HepG2 (cell line): ENCODE results near the gene VASN. TPM values are rescaled to one million over a fixed set of nuclear protein-coding genes. Genes with fewer than 3 reads are reported as not detected.

Source experiments
- DPF2 ChIP-seq: sonication (generic); formaldehyde crosslinking; IDR thresholded peaks from 2 replicates; pipeline ENCODE4 v1.4.0; 2020; ENCODE audit warnings: mild to moderate bottlenecking, low read depth, missing genetic modification reagents, borderline replicate concordance
- E2F1 ChIP-seq: sonication (generic); formaldehyde crosslinking; IDR thresholded peaks from 2 replicates; pipeline ENCODE4 v1.5.0; 2020; ENCODE audit warnings: missing genetic modification reagents
- FOXO1 ChIP-seq: sonication (generic); formaldehyde crosslinking; IDR thresholded peaks from 2 replicates; pipeline ENCODE4 v1.4.0; 2020; ENCODE audit warnings: missing genetic modification reagents
- HDAC1 ChIP-seq: sonication (generic); formaldehyde crosslinking; IDR thresholded peaks from 2 replicates; pipeline ENCODE4 v1.5.1; 2020; ENCODE audit warnings: mild to moderate bottlenecking, missing genetic modification reagents
- MAX ChIP-seq: IDR thresholded peaks from 2 replicates; pipeline ENCODE4 v1.6.1; 2012; ENCODE audit warnings: inconsistent platforms
- MBNL3 ChIP-seq: fragments of 250-450 bp; sonication (Bioruptor Pico); conservative IDR thresholded peaks from 2 replicates; pipeline ENCODE4 v1.8.0; 2022; ENCODE audit warnings: mild to moderate bottlenecking, inconsistent platforms
- MIER3 ChIP-seq: IDR thresholded peaks from 2 replicates; pipeline ENCODE4 v1.6.1; 2016; ENCODE audit warnings: missing compliant biosample characterization, borderline replicate concordance
- MLXIP ChIP-seq: sonication (generic); formaldehyde crosslinking; IDR thresholded peaks from 2 replicates; pipeline ENCODE4 v1.9.0; 2021; ENCODE audit warnings: missing genetic modification reagents, borderline replicate concordance
- MTERF4 ChIP-seq: sonication (generic); formaldehyde crosslinking; IDR thresholded peaks from 2 replicates; pipeline ENCODE4 v1.8.0; 2023; ENCODE audit warnings: mild to moderate bottlenecking, missing genetic modification reagents
- MXD3 ChIP-seq: IDR thresholded peaks from 2 replicates; pipeline ENCODE4 v1.6.1; 2016; ENCODE audit warnings: mild to moderate bottlenecking, missing biosample characterization, missing genetic modification reagents
- NBN ChIP-seq: fragments of 450-650 bp; conservative IDR thresholded peaks from 2 replicates; pipeline ENCODE4 v1.6.1; 2017
- NCOA5 ChIP-seq: sonication (generic); formaldehyde crosslinking; IDR thresholded peaks from 2 replicates; pipeline ENCODE4 v1.4.0; 2020; ENCODE audit warnings: missing genetic modification reagents
- POLR2AphosphoS5 ChIP-seq: IDR thresholded peaks from 2 replicates; pipeline ENCODE4 v1.6.1; 2012; ENCODE audit warnings: low read depth, low read length
- RFXANK ChIP-seq: IDR thresholded peaks from 2 replicates; pipeline ENCODE4 v1.6.1; 2016
- SYNCRIP ChIP-seq: fragments of 200-400 bp; formaldehyde crosslinking; IDR thresholded peaks from 2 replicates; pipeline ENCODE4 v1.6.1; 2018; ENCODE audit warnings: mild to moderate bottlenecking, low read depth, low read length; ENCODE audit not compliant: insufficient read depth
- ZGPAT ChIP-seq: IDR thresholded peaks from 2 replicates; pipeline ENCODE4 v1.6.1; 2016; ENCODE audit warnings: mild to moderate bottlenecking
- ZNF143 ChIP-seq: sonication (generic); formaldehyde crosslinking; IDR thresholded peaks from 2 replicates; pipeline ENCODE4 v1.4.0; 2020; ENCODE audit warnings: missing genetic modification reagents
- ZNF33A ChIP-seq: sonication (generic); formaldehyde crosslinking; IDR thresholded peaks from 2 replicates; pipeline ENCODE4 v1.5.1; 2020; ENCODE audit warnings: missing genetic modification reagents, mild to moderate bottlenecking, moderate library complexity, borderline replicate concordance
- ZNF740 ChIP-seq: sonication (generic); formaldehyde crosslinking; IDR thresholded peaks from 2 replicates; pipeline ENCODE4 v1.4.0; 2020; ENCODE audit warnings: missing genetic modification reagents
- ZNF761 ChIP-seq: sonication (generic); formaldehyde crosslinking; conservative IDR thresholded peaks from 2 replicates; pipeline ENCODE4 v1.4.0; 2020; ENCODE audit warnings: mild to moderate bottlenecking, missing genetic modification reagents
- ZNF790 ChIP-seq: sonication (generic); formaldehyde crosslinking; IDR thresholded peaks from 2 replicates; pipeline ENCODE4 v1.8.0; 2022; ENCODE audit warnings: missing genetic modification reagents, mild to moderate bottlenecking, borderline replicate concordance
- ZNF841 ChIP-seq: sonication (generic); formaldehyde crosslinking; IDR thresholded peaks from 2 replicates; pipeline ENCODE4 v1.8.1; 2023; ENCODE audit warnings: missing genetic modification reagents, borderline replicate concordance
- ZSCAN20 ChIP-seq: sonication (generic); formaldehyde crosslinking; IDR thresholded peaks from 2 replicates; pipeline ENCODE4 v1.4.0; 2020; ENCODE audit warnings: missing genetic modification reagents, mild to moderate bottlenecking, borderline replicate concordance
- polyA plus RNA-seq, 8 experiments: library from polyadenylated mRNA; depleted of rRNA in 3 of 8; stranded (reverse) in 7 of 8; unstranded in 1 of 8; fragments of >200 nt; fragmentation: Illumina TruSeq in 4 of 8; extraction: Trizol in 4 of 8; gene quantifications; 2 replicates each; pipeline versions ENCODE4 v1.2.1 to v1.2.3, GENCODE V29; 2011 to 2016; ENCODE audit warnings: low read depth in 4 of 8, missing spikeins in 1 of 8, mixed read lengths in 1 of 8; ENCODE audit not compliant: insufficient read depth in 1 of 8
- total RNA-seq, 5 experiments: library from RNA; depleted of rRNA; stranded (reverse); fragments of >200 nt; fragmentation: Illumina TruSeq; extraction: Trizol; gene quantifications; 2 replicates each; pipeline ENCODE4 v1.2.3, GENCODE V29; 2016; ENCODE audit warnings: low read depth in 1 of 5

VASN gene
- total and polyA plus RNA-seq, 2 of the 13 experiments (the other 11 are each of a cell fraction or from before 2014, with no cell fraction given), result 8.4 to 18.2 TPM

- TF ChIP-seq MTERF4 (CRISPR knock-in tag) (no peak), POLR2AphosphoS5 (no peak), ZNF740 (CRISPR knock-in tag) (no peak), RFXANK (CRISPR knock-in tag) (no peak), ZNF790 (no peak; the same call in 1 of the 2 replicates), HDAC1 (CRISPR knock-in tag) (peak; percentile 79), MIER3 (CRISPR knock-in tag) (no peak), DPF2 (CRISPR knock-in tag) (peak; percentile 26; the same call in 1 of the 2 replicates), ZNF841 (CRISPR knock-in tag) (no peak), NBN (no peak), ZGPAT (CRISPR knock-in tag) (no peak; the same call in 1 of the 2 replicates), MAX (peak; percentile 30; the same call in 1 of the 2 replicates), ZNF143 (CRISPR knock-in tag) (no peak), FOXO1 (CRISPR knock-in tag) (no peak; the same call in 1 of the 2 replicates), NCOA5 (CRISPR knock-in tag) (no peak), MBNL3 (CRISPR knock-in tag) (no peak), E2F1 (CRISPR knock-in tag) (no peak), ZNF761 (no peak), ZSCAN20 (CRISPR knock-in tag) (no peak), ZNF33A (CRISPR knock-in tag) (no peak), SYNCRIP (no peak), MXD3 (no peak; the same call in 1 of the 2 replicates), MLXIP (no peak)
Observed at GRCh38 chr16:4372578-4373355, 1.1 kb downstream of the VASN start (continued).
